Endometrial microvascular endothelial cells (primary cell): ENCODE results near the gene FKBP1A. TPM values are rescaled to one million over a fixed set of nuclear protein-coding genes. Genes with fewer than 3 reads are reported as not detected.
"Not testable (repeated sequence)": the region's sequence is repeated elsewhere in the genome, so short reads cannot be mapped to it uniquely, and the experiment has no call there.

Experiments used
- in situ Hi-C: cut with HindIII; loops from 2 replicates; pipeline ENCODE4 v1.10.0; 2017; ENCODE audit warnings: low sequenced_read_pairs, low pct_unique_long_range_greater_than_20kb; ENCODE audit errors: inconsistent ontology term
- total RNA-seq: library from RNA; depleted of rRNA; stranded (reverse); fragments of >200 nt; gene quantifications from one replicate; pipeline ENCODE4 v1.2.3, GENCODE V29; 2015; ENCODE audit errors: inconsistent ontology term

FKBP1A gene
- total RNA-seq, 1 donor from 2014 or later = 511 TPM

DNA sequence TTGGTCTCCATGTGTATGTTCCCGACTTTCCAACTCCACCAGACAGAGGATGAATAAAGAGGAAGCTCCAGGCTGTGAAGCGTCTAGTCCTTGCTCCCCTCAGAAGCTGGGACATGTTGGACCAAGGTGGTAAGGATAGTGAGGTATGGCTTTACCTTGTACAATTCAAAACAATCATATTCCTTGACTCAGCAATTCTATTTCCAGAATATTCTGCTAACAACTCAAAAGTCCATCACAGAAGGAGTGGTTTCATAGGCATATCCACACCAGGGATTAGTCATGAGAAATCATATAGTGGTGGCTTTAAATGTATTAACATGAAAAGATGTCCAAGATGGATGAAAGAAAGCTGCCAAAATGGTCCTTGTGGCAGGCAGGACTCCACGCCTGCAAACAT is 19.8 kb downstream of the FKBP1A start:
- in situ Hi-C loops = no loop called here

DNA sequence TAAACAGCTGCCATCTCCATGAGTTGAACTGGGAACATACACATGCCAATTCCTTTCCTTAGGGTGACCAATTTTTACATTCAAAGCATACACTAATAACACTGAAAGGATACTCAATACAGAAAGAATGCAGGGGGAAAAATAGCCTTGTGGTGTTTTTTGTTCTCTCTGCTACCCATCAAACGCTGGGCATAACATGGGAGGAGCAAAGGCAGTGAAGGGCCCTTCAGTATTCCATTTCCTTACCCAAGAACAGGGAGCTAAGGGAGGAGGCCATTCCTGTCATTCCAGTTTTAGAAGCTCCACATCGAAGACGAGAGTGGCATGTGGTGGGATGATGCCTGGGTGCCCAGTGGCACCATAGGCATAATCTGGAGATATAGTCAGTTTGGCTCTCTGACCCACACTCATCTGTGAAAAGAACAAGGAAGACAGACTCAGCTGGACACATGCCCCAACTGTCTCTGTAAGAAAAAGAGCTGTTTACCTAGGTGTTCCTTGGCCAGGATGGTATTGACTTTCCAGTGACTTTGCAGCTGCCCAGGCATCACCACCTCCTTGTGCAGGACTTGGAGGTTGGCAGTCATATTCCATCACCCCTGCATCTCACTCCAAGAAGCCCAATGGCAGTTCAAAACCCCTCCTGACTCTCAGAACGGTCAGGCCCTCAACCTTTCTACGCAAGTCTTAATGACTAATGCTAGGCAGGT is 20.9 kb downstream of the FKBP1A start:
- in situ Hi-C loops = no loop called here

GRCh38 chr20:1371202-1371782 is 21.6 kb downstream of the FKBP1A start:
- in situ Hi-C loops = no loop called here

DNA sequence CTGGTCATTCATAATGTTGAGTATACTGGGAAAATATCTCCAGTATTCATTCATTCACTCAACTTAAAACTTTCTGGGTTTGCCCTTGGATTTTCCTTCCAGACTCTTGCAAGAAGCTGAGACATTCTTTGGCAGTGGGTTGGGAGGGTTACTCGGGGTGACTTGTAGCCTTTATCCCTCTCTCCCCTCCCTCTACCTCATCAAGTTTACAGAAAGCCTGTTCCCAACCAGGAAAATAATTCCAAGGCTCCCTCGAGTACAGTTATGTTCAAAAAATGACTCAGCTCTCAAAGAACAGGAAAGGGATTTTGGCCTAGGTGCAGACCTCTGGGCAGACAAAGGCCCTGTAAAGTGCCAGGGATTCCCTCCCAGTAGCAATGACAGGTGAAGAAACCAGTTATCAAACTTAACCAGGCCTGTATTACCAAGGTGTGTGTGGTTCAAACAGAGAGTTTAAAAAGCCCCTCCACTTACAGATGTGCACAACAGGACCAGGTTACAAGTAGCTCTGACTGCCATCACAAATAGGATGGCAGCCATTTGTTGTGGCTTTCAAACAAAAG is 22.2 kb downstream of the FKBP1A start:
- in situ Hi-C loops = no loop called here

DNA sequence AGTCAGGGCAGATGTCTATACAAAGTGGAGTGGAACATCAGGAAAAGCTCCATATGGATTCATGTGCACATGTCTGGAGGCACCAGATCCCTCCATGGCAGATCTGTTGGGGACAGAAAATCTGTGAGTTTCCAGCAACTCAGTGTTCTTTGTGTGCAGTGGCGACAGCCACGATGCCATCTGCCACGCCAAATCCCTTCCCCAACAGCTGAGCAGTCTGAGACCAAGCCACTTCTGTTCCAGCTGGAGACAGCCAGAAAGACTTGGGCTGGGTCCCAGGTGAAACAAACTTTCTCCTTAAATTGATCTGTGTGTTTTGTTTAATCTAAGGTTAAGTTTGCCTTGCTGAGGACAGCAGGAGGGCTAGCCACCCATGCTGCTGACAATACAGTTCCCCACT is 22.9 kb downstream of the FKBP1A start:
- in situ Hi-C loops = no loop called here

- in situ Hi-C loops = no loop called here
Measured at GRCh38 chr20:1368448-1369199, 24.2 kb downstream of the FKBP1A start.

DNA sequence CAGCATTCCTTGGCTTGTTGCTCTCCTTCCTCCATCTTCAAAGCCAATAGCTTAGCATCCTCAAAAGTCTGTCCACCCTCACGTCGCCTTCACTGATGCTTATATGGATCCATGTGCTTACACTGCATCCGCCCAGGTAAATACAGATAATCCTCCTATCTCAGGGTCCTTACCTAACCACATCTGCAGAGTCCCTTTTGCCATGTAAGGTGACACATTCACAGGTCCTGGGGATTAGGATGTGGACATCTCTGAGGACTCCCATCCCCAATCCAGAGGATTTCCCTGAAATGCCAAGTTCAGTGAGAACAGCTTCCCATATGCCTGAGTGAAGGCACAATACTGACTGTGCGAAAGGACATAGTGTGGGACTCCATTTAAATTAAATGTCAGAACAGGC is 25.4 kb downstream of the FKBP1A start:
- in situ Hi-C loops = no loop called here

DNA sequence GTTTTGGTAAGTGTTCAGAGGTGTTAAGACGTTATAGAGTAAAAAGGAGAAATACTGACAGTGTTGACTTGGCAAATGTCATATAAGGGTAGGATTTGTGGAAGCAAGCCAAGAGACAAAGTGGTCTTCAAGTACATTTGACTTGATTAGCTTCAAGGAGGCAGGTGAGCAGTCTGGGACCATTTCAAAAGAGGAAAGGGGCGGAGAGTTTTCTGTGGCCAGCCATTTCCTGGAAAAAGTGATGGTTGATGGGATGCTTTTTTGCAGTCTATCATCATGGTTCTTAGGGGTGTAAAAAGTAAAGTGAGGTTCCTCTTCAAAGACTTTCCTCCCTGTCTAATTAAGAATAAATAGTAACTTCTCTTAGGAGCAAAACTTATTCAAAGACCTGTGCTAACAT is 28.7 kb downstream of the FKBP1A start:
- in situ Hi-C loops = no loop called here

DNA sequence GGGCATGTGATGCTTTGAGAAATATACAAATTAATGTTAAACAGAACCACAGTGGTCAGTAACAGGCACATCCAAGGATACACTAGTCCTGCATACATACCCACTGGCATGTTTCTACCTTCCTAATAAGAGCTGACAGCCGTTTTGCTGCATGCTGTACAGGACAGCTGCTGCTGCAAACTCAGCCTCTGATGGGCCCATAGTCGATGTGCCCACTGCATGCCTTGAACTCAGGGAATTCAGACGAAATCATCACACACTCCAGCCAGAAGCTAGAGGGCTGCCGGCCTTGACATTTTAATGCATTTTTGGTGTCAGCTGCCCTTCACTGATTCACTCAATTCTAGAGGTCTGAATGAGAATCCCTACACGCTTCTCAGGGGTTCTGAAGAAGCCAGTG is 29.3 kb downstream of the FKBP1A start:
- in situ Hi-C loops = no loop called here

GRCh38 chr20:1362484-1362883 is 30.4 kb downstream of the FKBP1A start:
- in situ Hi-C loops = no loop called here

- in situ Hi-C loops = no loop called here
Measured at GRCh38 chr20:1360094-1360846, 32.6 kb downstream of the FKBP1A start.

GRCh38 chr20:1357921-1358671 is 34.8 kb downstream of the FKBP1A start:
- in situ Hi-C loops = no loop called here

DNA sequence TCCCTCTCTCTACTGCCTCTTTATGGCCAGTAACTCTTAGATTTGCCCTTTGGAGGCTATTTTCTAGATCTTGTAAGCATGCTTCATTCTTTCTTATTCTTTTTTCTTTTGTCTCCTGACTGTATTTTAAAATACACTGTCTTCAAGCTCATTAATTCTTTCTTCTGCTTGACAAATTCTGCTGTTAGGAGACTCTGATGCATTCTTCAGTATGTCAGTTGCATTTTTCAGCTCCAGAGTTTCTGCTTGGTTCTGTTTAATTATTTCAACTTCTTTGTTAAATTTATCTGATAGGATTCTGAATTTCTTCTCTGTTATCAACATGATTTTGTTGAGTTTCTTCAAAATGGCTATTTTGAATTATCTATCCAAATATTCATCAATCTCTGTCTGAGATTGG is 38.9 kb downstream of the FKBP1A start:
- in situ Hi-C loops = no loop called here

DNA sequence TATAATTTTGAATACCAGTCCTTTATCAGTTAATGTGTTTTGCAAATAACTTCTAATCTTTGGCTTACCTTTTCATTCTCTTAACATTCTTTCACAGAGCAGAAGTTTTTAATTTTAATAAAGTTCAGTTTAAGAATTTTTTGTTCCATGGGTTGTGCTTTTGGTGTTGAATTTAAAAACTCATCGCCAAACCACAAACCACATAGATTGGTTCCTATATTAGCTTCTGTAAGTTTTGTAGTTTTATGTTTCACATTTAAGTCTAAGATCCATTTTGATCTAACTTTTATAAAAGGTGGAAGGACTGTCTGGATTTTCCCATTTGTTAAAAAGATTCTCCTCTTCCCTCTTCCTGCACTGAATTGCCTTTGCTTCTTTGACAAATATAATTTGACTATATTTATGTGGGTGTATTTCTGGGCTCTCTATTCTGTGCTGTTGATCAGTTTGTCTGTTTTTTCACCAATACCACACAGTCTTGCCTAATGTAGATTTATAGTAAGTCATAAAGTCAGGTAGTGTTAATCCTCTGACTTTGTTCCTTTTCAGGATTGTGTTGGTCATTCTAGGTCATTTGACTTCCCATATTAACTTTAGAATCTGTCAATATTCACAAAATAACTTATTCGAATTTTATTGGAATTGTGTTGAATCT is 46.4 kb downstream of the FKBP1A start:
- in situ Hi-C loops = no loop called here

GRCh38 chr20:1345756-1346093 is 47.1 kb downstream of the FKBP1A start:
- in situ Hi-C loops = no loop called here

- in situ Hi-C loops = no loop called here
Measured at GRCh38 chr20:1345030-1345755, 47.7 kb downstream of the FKBP1A start.

DNA sequence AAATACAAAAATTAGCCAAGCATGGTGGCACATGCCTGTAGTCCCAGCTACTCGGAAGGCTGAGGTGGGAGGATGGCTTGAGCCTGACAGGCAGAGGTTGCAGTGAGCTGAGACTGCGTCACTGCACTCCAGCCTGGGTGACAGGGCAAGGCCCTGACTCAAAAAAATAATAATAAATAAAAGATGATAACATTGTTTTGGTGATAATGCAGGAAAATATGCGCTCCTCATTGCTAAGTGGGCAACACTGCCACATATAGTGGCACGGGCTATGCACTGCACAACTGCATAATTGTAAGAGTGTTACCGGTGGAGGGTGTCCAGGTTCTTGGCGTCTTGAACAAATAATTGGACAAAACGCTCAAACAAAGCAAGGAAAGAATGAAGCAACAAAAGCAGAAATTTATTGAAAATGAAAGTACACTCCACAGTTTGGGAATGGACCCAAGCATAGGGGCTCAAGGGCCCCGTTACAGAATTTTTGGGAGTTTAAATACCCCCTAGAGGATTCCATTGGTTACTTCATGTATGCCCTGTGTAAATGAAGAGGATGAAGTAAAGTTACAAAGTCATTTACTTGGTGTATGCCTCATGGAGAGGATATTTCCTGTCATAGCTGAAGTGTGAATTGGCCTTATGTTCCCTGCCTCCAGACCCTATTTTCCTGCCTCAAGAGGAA is 49.3 kb downstream of the FKBP1A start:
- in situ Hi-C loops = not testable (repeated sequence)
